ENCODE results near the gene UBE2L5.

- TF ChIP-seq CTCF (IDR thresholded peaks at IDR 0.05): no peak
- no peak for TF ChIP-seq POLR2A (IDR thresholded peaks at IDR 0.05)
Observed at GRCh38 chr13:30465343-30465592, 43.0 kb downstream of the UBE2L5 start.

Measured in thyroid gland (tissue), 4 donors.